Stomach (tissue), 9 donors: ENCODE measurements around the gene GNG3. TPM values are rescaled to one million over a fixed set of nuclear protein-coding genes. Genes with fewer than 3 reads are reported as not detected.

Experiments used
- DNase-seq, 2 donors: peaks; one replicate each; pipeline versions ENCODE4 v3.0.0 to v3.0.0-alpha.2; 2013 to 2019
- H3K27ac ChIP-seq, 5 donors: fragments of 200-600 bp in 4 of 5; sonication (generic) in 4 of 5; one replicate each; pipeline ENCODE4 v1.5.1; 2013 to 2019; ENCODE audit warnings: mild to moderate bottlenecking in 1 of 5, moderate library complexity in 1 of 5
- H3K27me3 ChIP-seq, 3 donors: fragments of 200-600 bp; sonication (generic); one replicate each; pipeline ENCODE4 v1.5.1; 2017 to 2019; ENCODE audit warnings: mixed run types in 1 of 3
- H3K36me3 ChIP-seq, 4 donors: fragments of 200-600 bp; sonication (generic); 1 replicate in 3 of 4; 2 replicates in 1 of 4; pipeline ENCODE4 v1.5.1; 2016 to 2019
- H3K4me1 ChIP-seq, 4 donors: fragments of 200-600 bp; sonication (generic); one replicate each; pipeline ENCODE4 v1.5.1; 2016 to 2019
- H3K4me3 ChIP-seq, 4 donors: fragments of 200-600 bp; sonication (generic) in 3 of 4; one replicate each; pipeline ENCODE4 v1.5.1; 2016 to 2019; ENCODE audit warnings: mild to moderate bottlenecking in 1 of 4
- H3K9me3 ChIP-seq, 4 donors: fragments of 200-600 bp; sonication (generic); one replicate each; pipeline ENCODE4 v1.5.1; 2016 to 2019
- CTCF ChIP-seq, 7 experiments: fragments of 450-650 bp in 4 of 7; fragments of 200-600 bp in 3 of 7; sonication (generic) in 3 of 7; IDR thresholded peaks; one replicate each; pipeline ENCODE4 v1.5.1; 2016 to 2019; ENCODE audit warnings: antibody characterized with exemption in 7 of 7, control low read depth in 2 of 7, mild to moderate bottlenecking in 1 of 7
- EP300 ChIP-seq: sonication (generic); formaldehyde crosslinking; IDR thresholded peaks from one replicate; pipeline ENCODE4 v1.6.1; 2017; ENCODE audit warnings: antibody characterized with exemption
- POLR2A ChIP-seq, 4 donors: fragments of 450-650 bp; IDR thresholded peaks; one replicate each; pipeline ENCODE4 v1.6.1; 2016; ENCODE audit warnings: antibody characterized with exemption in 4 of 4, control low read depth in 2 of 4, mild to moderate bottlenecking in 1 of 4, moderate library complexity in 1 of 4
- POLR2AphosphoS5 ChIP-seq, 3 donors: sonication (generic); formaldehyde crosslinking; IDR thresholded peaks; one replicate each; pipeline ENCODE4 v1.6.1; 2016; ENCODE audit warnings: antibody characterized with exemption in 3 of 3
- WGBS, 5 donors: extraction: QIAGEN DNeasy Blood & Tissue Kit in 3 of 5; methylation state at CpG; one replicate each; pipeline versions ENCODE4 v1.1.5 to v1.1.7; 2013 to 2018; 5-methylcytosine and 5-hydroxymethylcytosine counted together
- intact Hi-C: fragments of 100-400 bp; cut with DNase I; formaldehyde crosslinking; loops from one replicate; pipeline ENCODE4 v1.15.1; 2023; ENCODE audit warnings: low total_unique reads
- polyA plus RNA-seq, 3 donors: library from polyadenylated mRNA; stranded (reverse); fragments of 200-250 nt; gene quantifications; one replicate each; pipeline ENCODE4 v1.2.3, GENCODE V29; 2013
- total RNA-seq, 5 donors: library from RNA; depleted of rRNA; stranded (reverse); fragments of >200 nt; gene quantifications; one replicate each; pipeline versions ENCODE4 v1.1.0 to v1.2.3, GENCODE V29; 2014 to 2016
- donor health status: healthy with polysubstance abuse.
- donor health status: Bipolar disorder and iron deficiency.
- donor health status: healthy.

Gene GNG3
- total and polyA plus RNA-seq, 8 donors, result 0.75 TPM; not detected in 7

GRCh38 chr11:62721994-62722393 is 14.5 kb downstream of the GNG3 start:
- intact Hi-C loops, result no loop called here
- Histone ChIP-seq H3K4me3 (no peak overlapping the region), H3K27ac (no peak overlapping the region), H3K4me1 (peaks cover 33 to 79% (median 52%) of the 10 kb centered on the region in 4 donors), H3K36me3 (peaks cover 67 to 73% (median 73%) of the 10 kb centered on the region in 4 donors), H3K27me3 (no peaks in the 10 kb centered on the region), H3K9me3 (no peaks in the 10 kb centered on the region)
- TF ChIP-seq POLR2A (IDR thresholded peaks at IDR 0.05) (no peak), CTCF (IDR thresholded peaks at IDR 0.05) (no peak)
- 41 to 60% (median 51%) methylated on average over 7 of the region's 7 CpGs for WGBS, 5 donors
- peak in 1 of 2 donors; percentile 53 for DNase-seq

DNA sequence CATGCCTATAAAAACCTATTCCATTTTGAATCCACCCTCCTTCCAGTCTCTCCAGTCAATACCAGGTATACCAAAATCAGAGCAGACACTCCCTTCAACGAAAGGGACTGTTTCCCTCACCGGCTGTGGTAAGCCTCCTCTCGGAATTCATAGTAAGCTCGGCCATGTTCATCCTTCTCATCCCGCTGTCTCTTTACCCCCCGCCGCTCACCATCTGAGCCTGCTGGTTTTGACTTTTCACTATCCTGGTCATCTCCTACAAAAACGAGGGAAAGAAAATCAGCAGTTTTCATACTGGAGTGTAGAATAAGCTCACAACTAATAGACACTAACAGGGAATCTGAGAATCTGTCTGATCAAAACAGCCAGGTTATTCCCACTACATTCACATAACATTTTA is 16.7 kb downstream of the GNG3 start:
- Histone ChIP-seq H3K9me3 (no peaks in the 10 kb centered on the region), H3K27ac (peak overlapping the region in 1 of 5 donors; percentile 7), H3K4me3 (peak overlapping the region; percentile 11 to 99 (median 93)), H3K36me3 (peaks cover 46 to 51% (median 51%) of the 10 kb centered on the region in 4 donors), H3K4me1 (peaks cover 23 to 59% (median 41%) of the 10 kb centered on the region in 4 donors), H3K27me3 (no peaks in the 10 kb centered on the region)
- 26 to 39% (median 35%) methylated on average over 8 of the region's 8 CpGs for WGBS, 5 donors
- TF ChIP-seq EP300 (no peak), CTCF (IDR thresholded peaks at IDR 0.05) (no peak), POLR2A (IDR thresholded peaks at IDR 0.05) (no peak), POLR2AphosphoS5 (IDR thresholded peaks at IDR 0.05) (no peak)
- intact Hi-C loops, result no loop called here
- DNase-seq, result no peak

DNA sequence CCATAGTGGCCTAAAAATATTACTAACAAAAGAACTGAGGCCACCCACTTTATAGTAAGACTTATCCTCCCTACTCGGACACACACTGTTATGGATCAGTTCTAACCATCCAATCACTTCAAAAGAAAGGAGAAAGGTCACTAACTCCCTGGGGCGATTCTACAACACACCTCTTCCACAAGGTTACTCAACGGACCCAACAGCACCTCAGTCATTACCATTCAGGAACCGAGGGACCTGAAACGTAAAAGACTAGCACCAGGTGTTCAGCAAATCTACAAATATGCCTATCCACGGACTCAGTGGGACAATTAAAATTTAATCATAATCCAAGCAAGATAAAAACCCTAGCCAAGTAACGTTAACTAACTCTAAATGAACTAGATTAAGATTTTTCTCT is 18.2 kb downstream of the GNG3 start:
- Histone ChIP-seq H3K36me3 (peaks cover 31 to 39% (median 38%) of the 10 kb centered on the region in 4 donors), H3K27me3 (no peaks in the 10 kb centered on the region), H3K9me3 (no peaks in the 10 kb centered on the region), H3K27ac (peak overlapping the region in 4 of 5 donors; percentile 90 to 99 (median 94)), H3K4me3 (peak overlapping the region; percentile 88 to 99 (median 93)), H3K4me1 (peaks cover 27 to 64% (median 50%) of the 10 kb centered on the region in 4 donors)
- no peak for TF ChIP-seq POLR2AphosphoS5 (IDR thresholded peaks at IDR 0.05)
- TF ChIP-seq CTCF (IDR thresholded peaks at IDR 0.05), result no peak
- 0 to 2% (median 1%) methylated on average over 7 of the region's 7 CpGs for WGBS, 5 donors
- peak in 1 of 2 donors; percentile 29 for DNase-seq
- intact Hi-C loops, result no loop called here

- Histone ChIP-seq H3K4me1 (peaks cover 32 to 71% (median 55%) of the 10 kb centered on the region in 4 donors), H3K36me3 (peaks cover 29 to 38% (median 38%) of the 10 kb centered on the region in 4 donors), H3K9me3 (no peaks in the 10 kb centered on the region), H3K4me3 (peak overlapping the region; percentile 88 to 99 (median 93)), H3K27me3 (no peaks in the 10 kb centered on the region), H3K27ac (peak overlapping the region; percentile 90 to 99 (median 95))
- WGBS, 5 donors, result 0 to 1% (median 0%) methylated on average over 10 to 51 of the region's 51 CpGs
- no peak for TF ChIP-seq CTCF (IDR thresholded peaks at IDR 0.05)
- no peak for TF ChIP-seq POLR2A (IDR thresholded peaks at IDR 0.05)
- TF ChIP-seq EP300, result no peak
- TF ChIP-seq POLR2AphosphoS5 (IDR thresholded peaks at IDR 0.05), result no peak
- no peak for DNase-seq
- intact Hi-C loops, result no loop called here
Observed at GRCh38 chr11:62726156-62726914, 18.9 kb downstream of the GNG3 start.
